ENCODE results near the gene ARFGEF3. TPM values are rescaled to one million over a fixed set of nuclear protein-coding genes. Genes with fewer than 3 reads are reported as not detected.

ARFGEF3 gene
- total RNA-seq, 1 experiment from 2014 or later: 7.8 TPM

DNA sequence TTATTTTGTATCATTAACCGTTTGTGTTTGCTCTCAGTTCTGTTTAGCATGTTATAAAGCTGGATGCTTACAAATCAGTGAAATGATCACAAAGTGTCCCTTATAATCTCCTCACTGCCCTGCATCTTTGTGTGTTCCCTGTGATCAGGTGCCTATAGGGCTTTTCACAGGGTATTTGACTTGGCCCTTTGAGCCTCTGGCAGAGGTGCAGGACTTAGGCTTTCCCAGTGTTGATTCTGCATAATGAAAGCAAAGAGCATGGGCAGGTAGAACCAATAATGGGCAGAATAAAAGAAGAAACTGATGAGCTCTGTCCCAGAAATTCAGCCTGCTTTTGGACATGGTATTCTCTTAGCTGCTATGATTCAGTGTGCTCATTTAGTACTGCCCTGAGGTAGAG lies 73.5 kb downstream of the ARFGEF3 start:
- DNase-seq (no peak), ATAC-seq (no peak)
- no peak overlapping the region for H3K4me3 ChIP-seq (ENCODE audit: low read length)
- H4K20me1 ChIP-seq (ENCODE audit: low read length): no peaks in the 10 kb centered on the region
- H3K9ac ChIP-seq (ENCODE audit: low read length): no peak overlapping the region
- no peaks in the 10 kb centered on the region for H3K9me2 ChIP-seq (replicated peaks; ENCODE audit: low read length)
- CTCF ChIA-PET: no interaction called here
- H3K79me2 ChIP-seq (ENCODE audit: low read length): no peaks in the 10 kb centered on the region
- H3K36me3 ChIP-seq (ENCODE audit: low read depth, low read length): no peaks in the 10 kb centered on the region
- POLR2A ChIA-PET (ENCODE audit: unreplicated experiment): interaction anchor here (0.6 kb wide), 1 partner anchor 301 kb away, joined by 3 read pairs; no protein-coding TSS in a partner anchor
- no TSS peak for BruUV-seq (replicated peaks)
- H3K27me3 ChIP-seq (ENCODE audit: low read length): no peaks in the 10 kb centered on the region
- TF ChIP-seq EZH2phosphoT487 (IDR thresholded peaks at IDR 0.05; ENCODE audit: borderline replicate concordance, low read length) (no peak), CTCF (conservative IDR thresholded peaks at IDR 0.05; ENCODE audit: low read depth, low read length) (no peak), EZH2 (IDR thresholded peaks at IDR 0.05; ENCODE audit: low read length, unreplicated experiment) (no peak)
- no peaks in the 10 kb centered on the region for H3K9me3 ChIP-seq (ENCODE audit: low read length)
- no peak overlapping the region for H2AFZ ChIP-seq (ENCODE audit: low read length)
- no peaks in the 10 kb centered on the region for H3F3A ChIP-seq (ENCODE audit: low read length, unreplicated experiment)
- intact Hi-C loops (cut with micrococcal nuclease): no loop called here
- H3K4me1 ChIP-seq (ENCODE audit: insufficient read depth, low read length): peaks cover 40% of the 10 kb centered on the region
- no peak overlapping the region for H3K4me2 ChIP-seq (ENCODE audit: low read length)
- H3K27ac ChIP-seq (ENCODE audit: low read length): no peak overlapping the region

- ChIA-PET CTCF (no interaction called here), POLR2A (ENCODE audit: unreplicated experiment) (no interaction called here)
- DNase-seq: no peak
- H4K20me1 ChIP-seq (ENCODE audit: low read length): no peaks in the 10 kb centered on the region
- no peaks in the 10 kb centered on the region for H3K9me2 ChIP-seq (replicated peaks; ENCODE audit: low read length)
- TF ChIP-seq EZH2phosphoT487 (IDR thresholded peaks at IDR 0.05; ENCODE audit: borderline replicate concordance, low read length) (no peak), CTCF (conservative IDR thresholded peaks at IDR 0.05; ENCODE audit: low read depth, low read length) (no peak), EZH2 (IDR thresholded peaks at IDR 0.05; ENCODE audit: low read length, unreplicated experiment) (no peak)
- no peak overlapping the region for H3K27ac ChIP-seq (ENCODE audit: low read length)
- no TSS peak for BruUV-seq (replicated peaks)
- no peak overlapping the region for H3K4me2 ChIP-seq (ENCODE audit: low read length)
- no peaks in the 10 kb centered on the region for H3F3A ChIP-seq (ENCODE audit: low read length, unreplicated experiment)
- no peaks in the 10 kb centered on the region for H3K36me3 ChIP-seq (ENCODE audit: low read depth, low read length)
- H3K4me3 ChIP-seq (ENCODE audit: low read length): no peak overlapping the region
- no peak overlapping the region for H2AFZ ChIP-seq (ENCODE audit: low read length)
- intact Hi-C loops (cut with micrococcal nuclease): no loop called here
- H3K9ac ChIP-seq (ENCODE audit: low read length): no peak overlapping the region
- ATAC-seq: no peak
- peaks cover 35% of the 10 kb centered on the region for H3K4me1 ChIP-seq (ENCODE audit: insufficient read depth, low read length)
- no peaks in the 10 kb centered on the region for H3K27me3 ChIP-seq (ENCODE audit: low read length)
- no peaks in the 10 kb centered on the region for H3K79me2 ChIP-seq (ENCODE audit: low read length)
- H3K9me3 ChIP-seq (ENCODE audit: low read length): no peaks in the 10 kb centered on the region
Observed at GRCh38 chr6:138235693-138236092, 74.0 kb downstream of the ARFGEF3 start.

GRCh38 chr6:138237463-138237862 lies 75.7 kb downstream of the ARFGEF3 start:
- no peak overlapping the region for H3K4me2 ChIP-seq (ENCODE audit: low read length)
- no peaks in the 10 kb centered on the region for H3F3A ChIP-seq (ENCODE audit: low read length, unreplicated experiment)
- POLR2A ChIA-PET (ENCODE audit: unreplicated experiment): no interaction called here
- TF ChIP-seq EZH2 (IDR thresholded peaks at IDR 0.05; ENCODE audit: low read length, unreplicated experiment) (no peak), EZH2phosphoT487 (IDR thresholded peaks at IDR 0.05; ENCODE audit: borderline replicate concordance, low read length) (no peak), CTCF (conservative IDR thresholded peaks at IDR 0.05; ENCODE audit: low read depth, low read length) (no peak)
- no peaks in the 10 kb centered on the region for H4K20me1 ChIP-seq (ENCODE audit: low read length)
- H3K27me3 ChIP-seq (ENCODE audit: low read length): no peaks in the 10 kb centered on the region
- ATAC-seq: no peak
- no TSS peak for BruUV-seq (replicated peaks)
- no peak overlapping the region for H2AFZ ChIP-seq (ENCODE audit: low read length)
- H3K9ac ChIP-seq (ENCODE audit: low read length): no peak overlapping the region
- peaks cover 21% of the 10 kb centered on the region for H3K4me1 ChIP-seq (ENCODE audit: insufficient read depth, low read length)
- H3K9me3 ChIP-seq (ENCODE audit: low read length): no peaks in the 10 kb centered on the region
- H3K36me3 ChIP-seq (ENCODE audit: low read depth, low read length): no peaks in the 10 kb centered on the region
- no peak for DNase-seq
- no peaks in the 10 kb centered on the region for H3K79me2 ChIP-seq (ENCODE audit: low read length)
- H3K27ac ChIP-seq (ENCODE audit: low read length): no peak overlapping the region
- H3K4me3 ChIP-seq (ENCODE audit: low read length): no peak overlapping the region
- CTCF ChIA-PET: no interaction called here
- no peaks in the 10 kb centered on the region for H3K9me2 ChIP-seq (replicated peaks; ENCODE audit: low read length)
- intact Hi-C loops (cut with micrococcal nuclease): no loop called here
